Activated gamma-delta T cell treated with Interleukin-2 at 50 U/mL for 16 hours (primary cell): Measurements from ENCODE around the gene FGR.
"Not testable (repeated sequence)": the region's sequence is repeated elsewhere in the genome, so short reads cannot be mapped to it uniquely, and the experiment has no call there.

Experiments
- DNase-seq: peaks from one replicate; pipeline ENCODE4 v3.0.0-alpha.2; 2020

The FGR gene

GRCh38 chr1:27634985-27635367 lies at the start of gene FGR:
Gene FGR, minus strand, starts transcription at chr1:27635185. Its CDS starts 11,269 bp downstream, at chr1:27623916.
- DNase-seq = no peak

- no peak for DNase-seq
Measured at GRCh38 chr1:27684176-27684575, 49.2 kb upstream of the FGR start.

GRCh38 chr1:27682351-27682944 lies 47.5 kb upstream of the FGR start:
- no peak for DNase-seq

- not testable (repeated sequence) for DNase-seq
Measured at GRCh38 chr1:27681580-27681979, 46.6 kb upstream of the FGR start.

GRCh38 chr1:27680225-27680791 lies 45.3 kb upstream of the FGR start:
- DNase-seq = not testable (repeated sequence)

GRCh38 chr1:27678747-27679146 lies 43.8 kb upstream of the FGR start:
- DNase-seq = no peak

- DNase-seq = no peak
Measured at GRCh38 chr1:27676410-27676809, 41.4 kb upstream of the FGR start.

GRCh38 chr1:27672750-27673112 lies 37.7 kb upstream of the FGR start:
- DNase-seq = no peak

GRCh38 chr1:27671964-27672749 lies 37.2 kb upstream of the FGR start, which contains the start of gene IFI6:
Gene IFI6, minus strand, starts transcription at chr1:27672192. Its CDS starts 2,878 bp downstream, at chr1:27669314.
- DNase-seq = peak; percentile 67

- DNase-seq = no peak
Measured at GRCh38 chr1:27669876-27670275, 34.9 kb upstream of the FGR start.

GRCh38 chr1:27668808-27669723 lies 34.1 kb upstream of the FGR start:
- DNase-seq = peak; percentile 90

GRCh38 chr1:27668121-27668807 lies 33.3 kb upstream of the FGR start:
- DNase-seq = no peak

GRCh38 chr1:27666791-27667254 lies 31.8 kb upstream of the FGR start:
- DNase-seq = no peak

- no peak for DNase-seq
Measured at GRCh38 chr1:27666294-27666693, 31.3 kb upstream of the FGR start.

GRCh38 chr1:27665016-27665651 lies 30.1 kb upstream of the FGR start:
- DNase-seq = no peak

- DNase-seq = no peak
Measured at GRCh38 chr1:27664291-27664690, 29.3 kb upstream of the FGR start.

GRCh38 chr1:27662707-27663393 lies 27.9 kb upstream of the FGR start:
- DNase-seq = peak; percentile 93

- no peak for DNase-seq
Measured at GRCh38 chr1:27662261-27662660, 27.3 kb upstream of the FGR start.

- DNase-seq = no peak
Measured at GRCh38 chr1:27661412-27662075, 26.6 kb upstream of the FGR start.

GRCh38 chr1:27660300-27660835 lies 25.4 kb upstream of the FGR start:
- no peak for DNase-seq
